OCI-LY3 (cell line): ENCODE measurements around the gene DDX10.

Source experiments
- CTCF ChIP-seq: fragments of 200-600, 300-600 bp; sonication (generic); IDR thresholded peaks from 2 replicates; pipeline ENCODE4 v1.5.1; 2014; ENCODE audit warnings: antibody characterized with exemption, low read length, low read depth
- EZH2phosphoT487 ChIP-seq: fragments of 200-600 bp; shearing (Covaris generic); IDR thresholded peaks from 2 replicates; pipeline ENCODE4 v1.6.1; 2018; ENCODE audit warnings: antibody characterized with exemption, mixed run types, low read depth

DNA sequence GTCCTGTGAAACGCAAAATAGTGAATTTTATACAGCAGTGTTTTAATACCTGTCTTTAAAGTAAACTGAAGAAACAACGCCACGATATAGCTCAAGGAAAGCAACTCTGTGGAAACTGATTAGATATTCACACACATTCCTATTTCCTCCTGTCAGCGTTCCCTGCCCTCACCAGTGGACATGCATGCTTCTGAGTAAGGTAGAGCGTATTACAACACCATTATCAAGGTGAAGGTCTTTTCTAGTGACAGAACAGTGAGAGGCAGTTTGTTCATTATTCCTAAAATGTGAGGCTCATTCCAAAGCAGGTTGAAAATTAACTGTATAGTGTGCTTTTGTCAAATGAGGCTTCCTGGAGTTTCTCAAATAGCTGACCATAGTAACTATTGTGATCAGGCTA is 153.1 kb downstream of the DDX10 start:
- TF ChIP-seq CTCF (no peak), EZH2phosphoT487 (no peak)
